ENCODE results near the gene FAM117B.
"Not testable (repeated sequence)": the region's sequence is repeated elsewhere in the genome, so short reads cannot be mapped to it uniquely, and the experiment has no call there.

The FAM117B gene

GRCh38 chr2:202765436-202765835 lies 130.7 kb downstream of the FAM117B start:
- DNase-seq (no peak), ATAC-seq (replicated peaks) (peak in 1 of 2 donors; percentile 39)
- Mint-ChIP-seq H3K27ac (peak overlapping the region; percentile 53), H3K9me3 (no peaks in the 10 kb centered on the region), H3K4me1 (peaks cover 13 to 46% of the 10 kb centered on the region in 2 donors), H3K36me3 (peaks cover 28 to 35% of the 10 kb centered on the region in 2 donors), H3K4me3 (no peak overlapping the region), H3K27me3 (no peaks in the 10 kb centered on the region)

- ATAC-seq (replicated peaks) (no peak), DNase-seq (no peak)
- Mint-ChIP-seq H3K9me3 (no peaks in the 10 kb centered on the region), H3K27ac (no peak overlapping the region), H3K4me1 (peaks cover 10 to 25% of the 10 kb centered on the region in 2 donors), H3K36me3 (peaks cover 18 to 23% of the 10 kb centered on the region in 2 donors), H3K27me3 (no peaks in the 10 kb centered on the region), H3K4me3 (no peak overlapping the region)
Observed at GRCh38 chr2:202768273-202768672, 133.5 kb downstream of the FAM117B start.

GRCh38 chr2:202769201-202769600 lies 134.4 kb downstream of the FAM117B start:
- Mint-ChIP-seq H3K27ac (no peak overlapping the region), H3K4me3 (no peak overlapping the region), H3K27me3 (no peaks in the 10 kb centered on the region), H3K4me1 (peaks cover 7 to 16% of the 10 kb centered on the region in 2 donors), H3K9me3 (no peaks in the 10 kb centered on the region), H3K36me3 (peaks cover 13 to 19% of the 10 kb centered on the region in 2 donors)
- DNase-seq (no peak), ATAC-seq (replicated peaks) (no peak)

- peaks cover 2 to 6% of the 10 kb centered on the region in 2 donors for H3K4me1 Mint-ChIP-seq
- no peaks in the 10 kb centered on the region for H3K9me3 Mint-ChIP-seq
- no peak overlapping the region for H3K4me3 Mint-ChIP-seq
- ATAC-seq (replicated peaks) (no peak), DNase-seq (no peak)
- H3K27ac Mint-ChIP-seq = no peak overlapping the region
- H3K36me3 Mint-ChIP-seq = peaks cover 10 to 20% of the 10 kb centered on the region in 2 donors
- H3K27me3 Mint-ChIP-seq = no peaks in the 10 kb centered on the region
Observed at GRCh38 chr2:202771336-202771735, 136.6 kb downstream of the FAM117B start.

- H3K4me1 Mint-ChIP-seq = peaks cover 0 to 6% of the 10 kb centered on the region in 2 donors
- H3K27me3 Mint-ChIP-seq = no peaks in the 10 kb centered on the region
- DNase-seq = no peak
- no peaks in the 10 kb centered on the region for H3K9me3 Mint-ChIP-seq
- no peak for ATAC-seq (replicated peaks)
- H3K4me3 Mint-ChIP-seq = no peak overlapping the region
- peaks cover 10 to 16% of the 10 kb centered on the region in 2 donors for H3K36me3 Mint-ChIP-seq
- H3K27ac Mint-ChIP-seq = no peak overlapping the region
Observed at GRCh38 chr2:202771741-202772460, 137.1 kb downstream of the FAM117B start.

- Mint-ChIP-seq H3K4me3 (no peak overlapping the region), H3K27ac (no peak overlapping the region), H3K36me3 (peaks cover 10 to 20% of the 10 kb centered on the region in 2 donors), H3K4me1 (peaks cover 0 to 6% of the 10 kb centered on the region in 2 donors), H3K9me3 (no peaks in the 10 kb centered on the region), H3K27me3 (no peaks in the 10 kb centered on the region)
- no peak for DNase-seq
- no peak for ATAC-seq (replicated peaks)
Observed at GRCh38 chr2:202773301-202773973, 138.7 kb downstream of the FAM117B start.

- ATAC-seq (replicated peaks) (no peak), DNase-seq (no peak)
- H3K27me3 Mint-ChIP-seq = no peaks in the 10 kb centered on the region
- peak overlapping the region; percentile 15 for H3K27ac Mint-ChIP-seq
- H3K4me1 Mint-ChIP-seq = peaks cover 0 to 6% of the 10 kb centered on the region in 2 donors
- H3K36me3 Mint-ChIP-seq = peaks cover 12 to 24% of the 10 kb centered on the region in 2 donors
- H3K9me3 Mint-ChIP-seq = no peaks in the 10 kb centered on the region
- H3K4me3 Mint-ChIP-seq = no peak overlapping the region
Observed at GRCh38 chr2:202774104-202774503, 139.3 kb downstream of the FAM117B start.

GRCh38 chr2:202778217-202778616 lies 143.4 kb downstream of the FAM117B start:
- no peak overlapping the region for H3K27ac Mint-ChIP-seq
- DNase-seq = no peak
- no peaks in the 10 kb centered on the region for H3K27me3 Mint-ChIP-seq
- peaks cover 16 to 36% of the 10 kb centered on the region in 2 donors for H3K36me3 Mint-ChIP-seq
- H3K9me3 Mint-ChIP-seq = peaks cover 0 to 2% of the 10 kb centered on the region in 2 donors
- H3K4me1 Mint-ChIP-seq = peaks cover 8 to 11% of the 10 kb centered on the region in 2 donors
- H3K4me3 Mint-ChIP-seq = no peak overlapping the region
- ATAC-seq (replicated peaks) = no peak

- no peak overlapping the region for H3K27ac Mint-ChIP-seq
- H3K27me3 Mint-ChIP-seq = no peaks in the 10 kb centered on the region
- H3K4me1 Mint-ChIP-seq = peaks cover 8 to 11% of the 10 kb centered on the region in 2 donors
- no peak overlapping the region for H3K4me3 Mint-ChIP-seq
- peak; percentile 93 to 96 for ATAC-seq (replicated peaks)
- H3K36me3 Mint-ChIP-seq = peaks cover 11 to 38% of the 10 kb centered on the region in 2 donors
- no peak for DNase-seq
- H3K9me3 Mint-ChIP-seq = peaks cover 0 to 2% of the 10 kb centered on the region in 2 donors
Observed at GRCh38 chr2:202780514-202781021, 145.8 kb downstream of the FAM117B start.

GRCh38 chr2:202782940-202783558 lies 148.3 kb downstream of the FAM117B start:
- ATAC-seq (replicated peaks) (no peak), DNase-seq (no peak)
- H3K27ac Mint-ChIP-seq = no peak overlapping the region
- H3K4me3 Mint-ChIP-seq = no peak overlapping the region
- H3K27me3 Mint-ChIP-seq = no peaks in the 10 kb centered on the region
- peaks cover 15 to 45% of the 10 kb centered on the region in 2 donors for H3K36me3 Mint-ChIP-seq
- H3K4me1 Mint-ChIP-seq = peaks cover 8% of the 10 kb centered on the region in 2 donors
- peaks cover 0 to 2% of the 10 kb centered on the region in 2 donors for H3K9me3 Mint-ChIP-seq

- no peak overlapping the region for H3K27ac Mint-ChIP-seq
- peaks cover 16 to 41% of the 10 kb centered on the region in 2 donors for H3K36me3 Mint-ChIP-seq
Observed at GRCh38 chr2:202786842-202787241, 152.1 kb downstream of the FAM117B start.

GRCh38 chr2:202790676-202791075 lies 155.9 kb downstream of the FAM117B start:
- no peaks in the 10 kb centered on the region for H3K27me3 Mint-ChIP-seq
- H3K9me3 Mint-ChIP-seq = no peaks in the 10 kb centered on the region
- H3K4me3 Mint-ChIP-seq = no peak overlapping the region
- DNase-seq (no peak), ATAC-seq (replicated peaks) (no peak)
- no peaks in the 10 kb centered on the region for H3K4me1 Mint-ChIP-seq
- H3K27ac Mint-ChIP-seq = no peak overlapping the region
- peaks cover 16 to 26% of the 10 kb centered on the region in 2 donors for H3K36me3 Mint-ChIP-seq

More at GRCh38 chr2:202786842-202787241, 152.1 kb downstream of the FAM117B start:
- Mint-ChIP-seq H3K4me3 (no peak overlapping the region), H3K27me3 (no peaks in the 10 kb centered on the region), H3K4me1 (no peaks in the 10 kb centered on the region), H3K9me3 (no peaks in the 10 kb centered on the region)
- DNase-seq = no peak
- ATAC-seq (replicated peaks) = no peak

GRCh38 chr2:202797944-202798343 lies 163.2 kb downstream of the FAM117B start:
- Mint-ChIP-seq H3K9me3 (peaks cover 0 to 5% of the 10 kb centered on the region in 2 donors), H3K4me1 (no peaks in the 10 kb centered on the region), H3K36me3 (peaks cover 12 to 20% of the 10 kb centered on the region in 2 donors), H3K27me3 (no peaks in the 10 kb centered on the region), H3K4me3 (no peak overlapping the region), H3K27ac (no peak overlapping the region)
- DNase-seq = no peak
- no peak for ATAC-seq (replicated peaks)

GRCh38 chr2:202805911-202806310 lies 171.1 kb downstream of the FAM117B start:
- DNase-seq; ATAC-seq (replicated peaks); H3K4me3 Mint-ChIP-seq; H3K27me3 Mint-ChIP-seq; H3K9me3 Mint-ChIP-seq; H3K27ac Mint-ChIP-seq; H3K4me1 Mint-ChIP-seq: not testable (repeated sequence)
- H3K36me3 Mint-ChIP-seq = peaks cover 25 to 41% of the 10 kb centered on the region in 2 donors
